ENCODE results near the gene FGD4. TPM values are rescaled to one million over a fixed set of nuclear protein-coding genes. Genes with fewer than 3 reads are reported as not detected.
A peak's percentile ranks its signal among the peaks of the same experiment; 100 is the strongest.

Gene FGD4
- total and polyA plus RNA-seq, 8 donors: 5.5 to 138 (median 80.8) TPM

DNA sequence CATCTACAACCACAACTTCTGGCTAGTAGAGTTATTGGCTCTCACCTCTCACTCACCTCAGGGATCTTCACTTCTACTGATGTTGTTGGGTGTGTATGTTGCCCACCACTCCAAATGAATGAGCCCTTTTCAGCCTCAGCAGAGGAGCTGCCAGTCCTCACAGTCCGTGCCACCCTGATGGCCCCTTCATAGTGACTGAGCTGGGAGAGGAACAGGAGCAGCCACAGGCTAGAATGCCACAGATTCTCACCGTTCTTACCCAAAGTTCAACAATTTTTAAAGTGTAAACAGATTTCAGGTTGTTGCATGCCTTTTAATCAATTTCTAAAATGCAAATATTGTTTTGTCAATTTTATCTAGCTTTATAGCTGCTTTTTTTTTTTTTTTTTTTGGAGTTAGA, 205.2 kb downstream of the FGD4 start:
- no peak for DNase-seq
- Histone ChIP-seq H3K4me1 (peaks cover 3 to 56% (median 13%) of the 10 kb centered on the region in 4 donors), H3K27ac (peak overlapping the region in 1 of 5 donors; percentile 43), H3K9me3 (no peaks in the 10 kb centered on the region), H3K4me3 (no peak overlapping the region), H3K27me3 (no peaks in the 10 kb centered on the region), H3K36me3 (peaks cover 24 to 90% (median 78%) of the 10 kb centered on the region in 4 donors)
- no peak for TF ChIP-seq POLR2AphosphoS5 (IDR thresholded peaks at IDR 0.05)
- TF ChIP-seq POLR2A (IDR thresholded peaks at IDR 0.05): no peak
- 56 to 83% (median 77%) methylated on average over 2 of the region's 2 CpGs for WGBS, 5 donors
- intact Hi-C loops (cut with DNase I; ENCODE audit: low total_unique reads): no loop called here

DNA sequence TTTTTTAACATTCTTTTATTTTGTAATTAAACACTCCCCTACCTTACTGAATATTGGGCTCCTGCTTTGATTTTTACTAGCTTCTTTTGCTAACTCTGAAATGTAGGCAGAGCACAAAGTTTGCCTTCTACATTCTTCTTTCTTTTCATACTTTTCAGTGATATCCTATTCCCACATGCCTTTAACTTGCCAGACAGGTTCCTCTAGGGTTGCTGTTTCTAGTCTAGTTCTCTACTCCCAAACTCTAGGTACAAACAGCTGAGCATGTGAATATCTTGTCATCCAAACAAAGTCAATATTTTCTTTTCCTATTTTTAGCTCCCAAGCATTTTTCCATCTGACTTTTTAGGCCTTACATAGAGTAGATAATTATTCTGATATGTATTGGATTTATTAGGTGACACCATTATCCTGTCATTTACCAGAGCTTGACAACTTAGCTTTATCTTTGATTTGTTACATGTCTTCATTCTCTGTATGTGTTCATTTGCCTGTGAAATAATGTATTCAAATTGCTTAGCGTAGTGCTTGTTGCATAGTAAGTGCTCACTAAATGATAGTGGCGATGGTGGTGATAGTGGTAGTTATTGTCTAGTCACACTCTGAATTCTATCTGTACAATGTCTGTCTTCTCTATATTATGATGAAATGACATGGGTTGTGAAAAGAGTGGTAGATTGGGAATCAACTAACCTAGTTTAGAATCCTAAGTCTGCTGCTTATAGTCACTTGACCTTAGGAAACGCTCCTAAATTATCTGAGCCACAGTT, 206.2 kb downstream of the FGD4 start:
- H3K27ac ChIP-seq: peak overlapping the region in 1 of 5 donors; percentile 43
- peak in 1 of 2 donors; percentile 58 for DNase-seq
- intact Hi-C loops (cut with DNase I; ENCODE audit: low total_unique reads): no loop called here
- no peaks in the 10 kb centered on the region for H3K27me3 ChIP-seq
- H3K4me3 ChIP-seq: no peak overlapping the region
- no peaks in the 10 kb centered on the region for H3K9me3 ChIP-seq
- 90 to 96% (median 94%) methylated on average over 3 of the region's 3 CpGs for WGBS, 5 donors
- TF ChIP-seq EP300 (IDR thresholded peaks at IDR 0.05) (no peak), POLR2AphosphoS5 (IDR thresholded peaks at IDR 0.05) (no peak), POLR2A (IDR thresholded peaks at IDR 0.05) (no peak)
- TF ChIP-seq, protein P1, sequence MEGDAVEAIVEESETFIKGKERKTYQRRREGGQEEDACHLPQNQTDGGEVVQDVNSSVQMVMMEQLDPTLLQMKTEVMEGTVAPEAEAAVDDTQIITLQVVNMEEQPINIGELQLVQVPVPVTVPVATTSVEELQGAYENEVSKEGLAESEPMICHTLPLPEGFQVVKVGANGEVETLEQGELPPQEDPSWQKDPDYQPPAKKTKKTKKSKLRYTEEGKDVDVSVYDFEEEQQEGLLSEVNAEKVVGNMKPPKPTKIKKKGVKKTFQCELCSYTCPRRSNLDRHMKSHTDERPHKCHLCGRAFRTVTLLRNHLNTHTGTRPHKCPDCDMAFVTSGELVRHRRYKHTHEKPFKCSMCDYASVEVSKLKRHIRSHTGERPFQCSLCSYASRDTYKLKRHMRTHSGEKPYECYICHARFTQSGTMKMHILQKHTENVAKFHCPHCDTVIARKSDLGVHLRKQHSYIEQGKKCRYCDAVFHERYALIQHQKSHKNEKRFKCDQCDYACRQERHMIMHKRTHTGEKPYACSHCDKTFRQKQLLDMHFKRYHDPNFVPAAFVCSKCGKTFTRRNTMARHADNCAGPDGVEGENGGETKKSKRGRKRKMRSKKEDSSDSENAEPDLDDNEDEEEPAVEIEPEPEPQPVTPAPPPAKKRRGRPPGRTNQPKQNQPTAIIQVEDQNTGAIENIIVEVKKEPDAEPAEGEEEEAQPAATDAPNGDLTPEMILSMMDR (IDR thresholded peaks at IDR 0.05): no peak
- H3K36me3 ChIP-seq: peaks cover 24 to 91% (median 80%) of the 10 kb centered on the region in 4 donors
- peaks cover 3 to 56% (median 13%) of the 10 kb centered on the region in 4 donors for H3K4me1 ChIP-seq

DNA sequence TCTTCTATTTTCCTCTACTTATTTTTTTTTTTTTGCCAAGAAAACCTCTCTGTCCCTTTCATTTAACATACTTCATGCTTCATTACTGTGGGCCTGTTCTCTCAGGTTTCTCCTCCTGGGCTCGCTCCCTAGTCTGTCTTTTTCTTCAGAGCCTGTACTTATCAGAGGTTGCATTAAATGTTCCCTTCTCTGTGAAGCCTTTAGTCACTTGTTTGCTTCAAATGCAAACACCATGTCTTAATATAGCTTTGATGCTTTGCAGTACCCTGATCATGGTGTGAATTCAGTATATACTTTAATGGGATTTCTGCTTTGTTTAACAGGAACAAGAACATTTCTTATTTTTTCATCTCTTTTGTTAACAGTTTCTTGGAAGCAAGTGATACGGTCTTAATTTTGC, 207.1 kb downstream of the FGD4 start:
- Histone ChIP-seq H3K27me3 (no peaks in the 10 kb centered on the region), H3K36me3 (peaks cover 24 to 91% (median 80%) of the 10 kb centered on the region in 4 donors), H3K27ac (peak overlapping the region in 1 of 5 donors; percentile 43), H3K4me1 (peaks cover 3 to 56% (median 13%) of the 10 kb centered on the region in 4 donors), H3K9me3 (no peaks in the 10 kb centered on the region), H3K4me3 (no peak overlapping the region)
- intact Hi-C loops (cut with DNase I; ENCODE audit: low total_unique reads): no loop called here
- TF ChIP-seq POLR2AphosphoS5 (IDR thresholded peaks at IDR 0.05): peak in 1 of 3 donors; percentile 17
- TF ChIP-seq, protein P1 (IDR thresholded peaks at IDR 0.05): no peak
- peak in 1 of 2 donors; percentile 34 for DNase-seq
- 76 to 89% (median 82%) methylated on average over 2 of the region's 2 CpGs for WGBS, 5 donors

DNA sequence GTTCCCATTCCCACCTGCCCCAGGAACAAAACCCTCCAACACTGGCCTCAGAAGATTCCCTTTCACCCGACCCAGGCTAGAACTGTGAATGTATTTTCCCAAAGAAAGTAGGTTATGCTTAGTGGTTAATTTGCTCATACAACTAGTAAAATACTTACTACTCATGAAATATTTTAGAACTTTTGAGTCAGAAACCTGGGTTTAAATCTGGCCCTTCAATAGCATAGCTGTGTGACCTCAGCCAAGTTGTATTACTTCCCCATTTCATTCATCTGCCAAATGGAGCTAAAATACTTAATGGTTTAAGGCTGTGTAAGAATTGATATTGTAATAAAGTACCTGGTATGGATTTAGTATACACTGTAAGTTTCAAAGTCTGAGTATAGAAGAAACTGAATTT, 210.6 kb downstream of the FGD4 start:
- no peaks in the 10 kb centered on the region for H3K9me3 ChIP-seq
- H3K4me3 ChIP-seq: no peak overlapping the region
- no peaks in the 10 kb centered on the region for H3K27me3 ChIP-seq
- TF ChIP-seq EP300 (IDR thresholded peaks at IDR 0.05) (no peak), POLR2AphosphoS5 (IDR thresholded peaks at IDR 0.05) (no peak), POLR2A (IDR thresholded peaks at IDR 0.05) (no peak)
- TF ChIP-seq, protein P1 (IDR thresholded peaks at IDR 0.05): no peak
- H3K36me3 ChIP-seq: peaks cover 29 to 93% (median 88%) of the 10 kb centered on the region in 4 donors
- no peak for DNase-seq
- 71 to 94% (median 87%) methylated on average over 1 of the region's 1 CpG for WGBS, 5 donors
- H3K4me1 ChIP-seq: peaks cover 2 to 32% (median 9%) of the 10 kb centered on the region in 4 donors
- H3K27ac ChIP-seq: no peak overlapping the region
- intact Hi-C loops (cut with DNase I; ENCODE audit: low total_unique reads): no loop called here

DNA sequence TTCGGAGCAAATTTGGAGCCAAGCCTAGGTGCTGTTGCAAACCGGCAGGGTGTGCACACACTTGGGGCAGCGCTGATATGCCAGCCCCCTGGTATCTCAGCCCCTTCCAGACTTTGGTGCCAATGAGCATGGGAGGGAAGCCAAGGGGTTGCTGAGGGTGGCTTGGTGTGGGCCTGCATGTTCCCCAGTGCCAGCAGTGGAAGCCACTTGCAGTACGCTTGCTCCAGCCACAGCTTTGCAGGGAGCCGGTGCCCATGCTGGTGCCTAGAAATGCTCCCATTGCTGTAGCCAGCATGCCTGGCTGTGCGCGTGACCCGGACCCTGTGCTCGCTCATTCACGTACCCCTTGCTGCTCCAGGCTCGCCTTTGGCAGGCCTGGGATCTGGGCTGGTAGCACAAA, 212.6 kb downstream of the FGD4 start:
- TF ChIP-seq EP300 (IDR thresholded peaks at IDR 0.05): no peak
- TF ChIP-seq, protein P1 (IDR thresholded peaks at IDR 0.05): no peak
- TF ChIP-seq POLR2A (IDR thresholded peaks at IDR 0.05): no peak
- no peak for TF ChIP-seq POLR2AphosphoS5 (IDR thresholded peaks at IDR 0.05)
- H3K4me3 ChIP-seq: no peak overlapping the region
- H3K36me3 ChIP-seq: peaks cover 29 to 96% (median 94%) of the 10 kb centered on the region in 4 donors
- intact Hi-C loops (cut with DNase I; ENCODE audit: low total_unique reads): no loop called here
- peak overlapping the region in 1 of 5 donors; percentile 20 for H3K27ac ChIP-seq
- no peaks in the 10 kb centered on the region for H3K27me3 ChIP-seq
- peaks cover 0 to 23% (median 8%) of the 10 kb centered on the region in 4 donors for H3K4me1 ChIP-seq
- no peak for DNase-seq
- WGBS, 5 donors: 92 to 99% (median 97%) methylated on average over 4 to 11 of the region's 11 CpGs
- no peaks in the 10 kb centered on the region for H3K9me3 ChIP-seq
